Left cardiac atrium (tissue), 4 donors: ENCODE results near the gene SAA2. TPM values are rescaled to one million over a fixed set of nuclear protein-coding genes. Genes with fewer than 3 reads are reported as not detected.
"Not testable (repeated sequence)": the region's sequence is repeated elsewhere in the genome, so short reads cannot be mapped to it uniquely, and the experiment has no call there.

ENCODE experiments used
- ATAC-seq, 2 donors: fragments of 200-7000 bp; cut with Tn5 transposase; one replicate each; pipeline ENCODE4 v1.9.1; 2020; ENCODE audit warnings: mild to moderate bottlenecking in 2 of 2, moderate library complexity in 2 of 2
- DNase-seq: peaks from one replicate; pipeline ENCODE4 v3.0.0-alpha.2; 2020
- intact Hi-C, 2 donors: fragments of 100-400 bp; cut with DNase I; formaldehyde crosslinking; loops; one replicate each; pipeline versions ENCODE4 v1.14.1 to v1.15.1; 2022 to 2023
- total RNA-seq, 2 donors: library from RNA; stranded (reverse); fragmentation: NEBNext Ultra II Directional; extraction: Animal tissue kit (Norgen Biotek cat#: 25700); gene quantifications; one replicate each; pipeline ENCODE4 v1.2.1, GENCODE V29; 2021
- donor health status: DM: no; HTN: yes; CAD: no.
- donor health status: DM: no; HTN: yes; CAD: no; lungs with severe emphysema.
- donor health status: DM: yes; HTN: yes; CAD: no.
- donor health status: Dilated cardiomyopathy.

Gene SAA2
- total RNA-seq, 2 donors from 2014 or later, result 45.8 to 223 TPM

- ATAC-seq (no peak), DNase-seq (no peak)
- intact Hi-C loops, result no loop called here
Observed at GRCh38 chr11:18209058-18209457, 39.4 kb downstream of the SAA2 start.

- intact Hi-C loops, result no loop called here
- DNase-seq (no peak), ATAC-seq (no peak)
Observed at GRCh38 chr11:18204771-18205170, 43.7 kb downstream of the SAA2 start.

- DNase-seq (no peak), ATAC-seq (no peak)
- intact Hi-C loops, result no loop called here
Observed at GRCh38 chr11:18204220-18204619, 44.2 kb downstream of the SAA2 start.

GRCh38 chr11:18203723-18204122 is 44.7 kb downstream of the SAA2 start:
- intact Hi-C loops, result no loop called here
- no peak for ATAC-seq
- no peak for DNase-seq

- DNase-seq, intact Hi-C loops, ATAC-seq: not testable (repeated sequence)
Observed at GRCh38 chr11:18197738-18198137, 50.7 kb downstream of the SAA2 start.

GRCh38 chr11:18196532-18196931 is 51.9 kb downstream of the SAA2 start:
- ATAC-seq, result no peak
- intact Hi-C loops, result no loop called here
- no peak for DNase-seq

Other genes with a start within 250 kb of the SAA2 start
- gene SERGEF, start 235.6 kb downstream of the SAA2 start, total RNA-seq, result 10 to 100 TPM; 21.1 to 28.2 TPM
- under 1 TPM; 0.03 to 0.18 TPM for gene TPH1, start 202.4 kb downstream of the SAA2 start, total RNA-seq
- gene SAAL1, start 142.6 kb downstream of the SAA2 start, total RNA-seq, result 1 to 10 TPM; 6.6 to 8.8 TPM
- not detected for gene MRGPRX3, start 116.1 kb downstream of the SAA2 start, total RNA-seq
- gene MRGPRX4, start 75.8 kb downstream of the SAA2 start, total RNA-seq, result not detected
- gene SAA4, start 11.9 kb downstream of the SAA2 start, total RNA-seq, result under 1 TPM in 1 of 2 donors, not detected in 1; 0.94 TPM
- gene SAA1, start 17.6 kb upstream of the SAA2 start, total RNA-seq, result 100 to 1,000 TPM; 233 to 552 TPM
- gene HPS5, start 73.5 kb upstream of the SAA2 start, total RNA-seq, result 10 to 100 TPM; 10.8 to 12.7 TPM
- gene GTF2H1, start 73.9 kb upstream of the SAA2 start, total RNA-seq, result 10 to 100 TPM; 22.2 to 22.4 TPM
- 100 to 1,000 TPM; 297 to 586 TPM for gene LDHA, start 145.9 kb upstream of the SAA2 start, total RNA-seq
- not detected for gene LDHC, start 163.7 kb upstream of the SAA2 start, total RNA-seq
- not detected for gene LDHAL6A, start 207.2 kb upstream of the SAA2 start, total RNA-seq